ENCODE data around the gene HDAC4. TPM values are rescaled to one million over a fixed set of nuclear protein-coding genes. Genes with fewer than 3 reads are reported as not detected.

Gene HDAC4
- total RNA-seq, 6 donors from 2014 or later, result 16.1 to 108 (median 45.0) TPM

- DNase-seq, result no peak
- H3K36me3 ChIP-seq, result peaks cover 0 to 14% (median 4%) of the 10 kb centered on the region in 4 donors
- H3K27ac ChIP-seq, result no peak overlapping the region
- no peaks in the 10 kb centered on the region for H3K27me3 ChIP-seq
- no peaks in the 10 kb centered on the region for H3K9me3 ChIP-seq
- 96 to 97% methylated on average over 10 to 26 of the region's 26 CpGs for WGBS, 2 donors
- peaks cover 9 to 17% (median 11%) of the 10 kb centered on the region in 4 donors for H3K4me1 ChIP-seq
- no peak for TF ChIP-seq POLR2A (IDR thresholded peaks at IDR 0.05)
- no peak for TF ChIP-seq CTCF (IDR thresholded peaks at IDR 0.05)
- no peak for TF ChIP-seq EP300 (IDR thresholded peaks at IDR 0.05)
- TF ChIP-seq POLR2AphosphoS5 (IDR thresholded peaks at IDR 0.05), result no peak
- no peak overlapping the region for H3K4me3 ChIP-seq
- ATAC-seq (ENCODE audit: low FRiP score in 2 of 2), result no peak
Observed at GRCh38 chr2:239390546-239391285, 10.1 kb downstream of the HDAC4 start.

GRCh38 chr2:239389414-239390329, 11.1 kb downstream of the HDAC4 start:
- DNase-seq (no peak), ATAC-seq (ENCODE audit: low FRiP score in 2 of 2) (no peak)
- 93 to 96% methylated on average over 22 to 23 of the region's 23 CpGs for WGBS, 2 donors
- Histone ChIP-seq H3K4me1 (peaks cover 9 to 15% (median 11%) of the 10 kb centered on the region in 4 donors), H3K27me3 (no peaks in the 10 kb centered on the region), H3K9me3 (no peaks in the 10 kb centered on the region), H3K27ac (no peak overlapping the region), H3K36me3 (peaks cover 0 to 14% (median 4%) of the 10 kb centered on the region in 4 donors), H3K4me3 (no peak overlapping the region)
- TF ChIP-seq POLR2AphosphoS5 (IDR thresholded peaks at IDR 0.05), result no peak

GRCh38 chr2:239388236-239389151, 12.3 kb downstream of the HDAC4 start:
- H3K4me3 ChIP-seq, result no peak overlapping the region
- no peak overlapping the region for H3K27ac ChIP-seq
- H3K4me1 ChIP-seq, result peaks cover 5 to 9% (median 5%) of the 10 kb centered on the region in 4 donors
- WGBS, 2 donors, result 95 to 100% methylated on average over 7 to 20 of the region's 20 CpGs
- no peaks in the 10 kb centered on the region for H3K9me3 ChIP-seq
- ATAC-seq (ENCODE audit: low FRiP score in 2 of 2), result no peak
- TF ChIP-seq POLR2A (IDR thresholded peaks at IDR 0.05), result no peak
- TF ChIP-seq POLR2AphosphoS5 (IDR thresholded peaks at IDR 0.05), result no peak
- no peak for TF ChIP-seq EP300 (IDR thresholded peaks at IDR 0.05)
- TF ChIP-seq CTCF (IDR thresholded peaks at IDR 0.05), result no peak
- peak in 1 of 2 donors; percentile 64 for DNase-seq
- peaks cover 0 to 14% (median 4%) of the 10 kb centered on the region in 4 donors for H3K36me3 ChIP-seq
- H3K27me3 ChIP-seq, result no peaks in the 10 kb centered on the region

GRCh38 chr2:239387811-239388210, 13.0 kb downstream of the HDAC4 start:
- Histone ChIP-seq H3K27ac (no peak overlapping the region), H3K36me3 (peaks cover 0 to 14% (median 4%) of the 10 kb centered on the region in 4 donors), H3K27me3 (no peaks in the 10 kb centered on the region), H3K4me3 (no peak overlapping the region), H3K9me3 (no peaks in the 10 kb centered on the region), H3K4me1 (peaks cover 0 to 2% (median 0%) of the 10 kb centered on the region in 4 donors)
- no peak for ATAC-seq (ENCODE audit: low FRiP score in 2 of 2)
- WGBS, 2 donors, result 83 to 90% methylated on average over 4 to 17 of the region's 17 CpGs
- TF ChIP-seq POLR2A (IDR thresholded peaks at IDR 0.05) (no peak), EP300 (IDR thresholded peaks at IDR 0.05) (no peak), POLR2AphosphoS5 (IDR thresholded peaks at IDR 0.05) (no peak), CTCF (IDR thresholded peaks at IDR 0.05) (no peak)
- DNase-seq, result no peak
